GM18499 (cell line): ENCODE measurements around the gene SMARCC2.
"Not testable (repeated sequence)": the region's sequence is repeated elsewhere in the genome, so short reads cannot be mapped to it uniquely, and the experiment has no call there.

ENCODE experiments used
- ATAC-seq: cut with Tn5 transposase; IDR thresholded peaks from one replicate; pipeline ENCODE4 v1.9.1; 2021; ENCODE audit warnings: moderate number of reproducible peaks; ENCODE audit not compliant: insufficient read depth, unreplicated experiment

Gene SMARCC2

DNA sequence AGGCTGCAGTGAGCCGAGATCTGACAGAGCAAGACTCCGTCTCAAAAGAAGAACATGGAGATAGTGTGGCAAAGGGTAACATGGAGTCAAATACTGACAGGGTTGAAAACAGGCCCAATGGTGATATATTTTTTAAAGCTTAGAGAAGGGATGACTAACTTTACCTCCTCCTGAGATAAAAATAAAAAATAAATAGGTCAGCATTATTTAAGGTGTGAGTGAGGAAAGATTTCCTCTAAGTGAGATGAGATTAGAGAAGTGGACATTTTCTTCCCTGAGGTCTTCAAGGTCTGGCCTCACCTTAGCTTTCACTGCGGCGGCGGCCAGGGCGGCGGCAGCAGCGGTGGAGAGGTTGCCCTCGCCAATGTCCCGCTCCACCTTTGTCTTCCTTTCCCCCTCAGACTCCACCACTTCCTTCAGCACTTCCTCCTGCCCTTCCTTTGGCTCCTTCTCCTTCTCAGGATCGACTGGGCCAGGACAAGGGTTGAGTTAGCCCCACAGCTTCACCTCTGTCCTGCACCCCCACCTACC is 20.0 kb downstream of the SMARCC2 start:
- no peak for ATAC-seq

DNA sequence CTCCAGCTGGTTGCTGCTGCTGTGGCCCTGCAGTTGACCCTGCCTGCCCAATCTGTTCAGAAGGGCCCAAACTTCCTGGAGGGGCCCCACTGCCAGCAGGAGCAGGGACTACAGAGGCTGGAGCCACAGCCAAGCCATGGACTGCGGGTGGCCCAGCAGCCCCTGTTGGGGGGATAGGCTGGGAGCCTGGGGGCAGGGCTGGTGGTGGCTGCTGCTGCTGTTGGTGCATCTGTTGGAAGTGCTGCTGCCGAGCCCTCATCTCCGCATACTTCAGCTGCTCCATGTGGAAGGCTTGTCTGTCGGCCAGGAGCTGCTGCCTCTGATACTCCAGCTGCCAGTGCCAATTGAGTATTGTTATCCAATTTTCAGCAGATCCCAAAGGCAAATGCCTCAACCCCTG is 23.9 kb downstream of the SMARCC2 start:
- ATAC-seq = no peak

DNA sequence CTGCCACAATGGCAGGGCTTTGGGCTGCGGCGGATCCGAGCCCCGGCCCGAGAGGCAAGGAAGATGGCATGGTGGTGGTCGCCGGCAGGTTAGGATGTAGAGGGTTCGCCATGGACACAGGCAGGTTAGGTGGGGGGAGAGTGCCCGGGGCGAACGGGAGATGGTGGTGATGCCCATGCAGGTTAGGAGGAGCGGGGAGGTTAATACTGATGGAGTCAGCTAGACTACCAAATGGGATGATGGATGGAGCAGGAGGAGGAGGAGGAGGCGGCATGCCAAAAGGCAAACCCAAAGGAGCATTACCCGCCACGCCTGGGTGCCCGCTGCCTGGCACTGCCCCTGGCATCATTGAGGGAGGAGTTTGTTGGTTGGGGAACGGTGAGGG is 24.9 kb downstream of the SMARCC2 start:
- no peak for ATAC-seq

DNA sequence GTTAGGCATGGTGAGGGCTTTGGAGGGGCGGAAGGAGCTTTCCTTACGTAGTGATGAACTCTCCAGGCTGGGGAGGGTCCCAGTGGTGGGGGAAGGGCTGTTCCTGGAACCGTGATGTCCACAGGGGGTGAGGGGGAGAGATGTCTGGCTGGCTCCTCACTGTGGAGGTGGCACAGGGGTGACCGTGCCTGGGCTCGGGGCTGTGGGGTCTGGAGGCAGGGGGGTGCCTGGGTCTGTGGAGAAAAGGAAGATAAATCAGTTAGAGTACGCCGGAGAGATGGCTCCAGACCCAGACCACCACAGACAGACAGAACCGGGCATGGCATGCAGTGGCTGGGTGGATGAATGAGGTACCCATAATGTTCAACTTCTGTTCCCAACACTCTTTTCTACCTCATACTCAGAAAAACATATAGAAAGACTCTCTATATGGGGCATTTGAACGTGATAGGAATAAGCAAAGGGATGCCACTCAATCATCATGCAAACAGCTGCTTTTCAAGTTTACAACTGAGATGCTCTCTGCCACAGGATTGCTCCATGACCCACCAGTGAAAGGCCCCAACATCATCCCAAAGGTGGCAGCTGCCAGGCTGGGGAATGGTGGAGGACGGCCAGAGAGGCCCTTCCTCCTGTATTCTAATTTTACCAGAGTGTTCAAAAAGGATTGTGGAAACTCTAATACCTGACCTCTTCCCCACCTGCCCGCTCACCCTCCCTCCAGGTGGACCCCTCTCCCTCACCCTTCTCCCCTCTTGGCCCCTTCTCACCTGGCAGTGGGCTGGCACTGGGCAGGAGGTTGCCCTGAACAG is 25.5 kb downstream of the SMARCC2 start:
- ATAC-seq = no peak

DNA sequence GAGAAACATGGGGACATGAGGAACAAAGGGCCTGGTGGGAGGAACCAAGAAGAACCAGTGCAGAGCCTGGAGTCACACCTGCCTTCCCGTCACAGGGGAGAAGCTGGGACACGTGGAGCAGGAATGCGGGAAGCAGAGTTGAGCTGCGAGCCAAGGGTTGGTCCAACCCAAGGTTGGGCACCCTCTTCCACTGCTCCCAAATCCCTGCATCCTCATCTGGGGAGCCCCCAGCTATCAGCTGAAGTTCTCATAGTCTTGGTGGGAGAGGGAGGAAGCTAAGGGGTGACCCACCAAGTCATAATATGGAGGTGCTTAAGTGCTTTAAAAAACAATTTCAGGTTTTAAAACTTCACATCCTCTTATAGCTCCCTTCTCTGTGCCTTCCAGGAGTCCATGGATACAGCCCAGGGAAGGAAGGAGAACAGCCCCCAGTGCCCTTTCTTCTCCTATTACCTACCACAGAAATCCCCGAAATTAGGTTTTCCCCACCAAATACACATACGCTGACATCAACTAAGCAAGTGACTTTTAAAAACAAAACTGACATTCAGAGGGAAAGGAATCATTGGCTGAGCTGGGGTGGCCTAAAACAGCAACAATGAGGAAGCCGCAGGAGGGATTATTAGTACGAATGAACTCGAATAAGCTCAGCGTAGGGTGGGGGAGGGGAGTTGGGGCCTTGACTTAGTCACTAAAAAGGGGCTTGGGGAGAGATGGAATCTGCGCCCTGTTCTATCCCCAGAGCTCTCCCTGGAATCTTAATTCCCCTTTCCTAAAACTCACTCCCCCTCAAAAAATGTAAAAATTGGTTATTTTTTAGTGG is 26.6 kb downstream of the SMARCC2 start:
- ATAC-seq = no peak

DNA sequence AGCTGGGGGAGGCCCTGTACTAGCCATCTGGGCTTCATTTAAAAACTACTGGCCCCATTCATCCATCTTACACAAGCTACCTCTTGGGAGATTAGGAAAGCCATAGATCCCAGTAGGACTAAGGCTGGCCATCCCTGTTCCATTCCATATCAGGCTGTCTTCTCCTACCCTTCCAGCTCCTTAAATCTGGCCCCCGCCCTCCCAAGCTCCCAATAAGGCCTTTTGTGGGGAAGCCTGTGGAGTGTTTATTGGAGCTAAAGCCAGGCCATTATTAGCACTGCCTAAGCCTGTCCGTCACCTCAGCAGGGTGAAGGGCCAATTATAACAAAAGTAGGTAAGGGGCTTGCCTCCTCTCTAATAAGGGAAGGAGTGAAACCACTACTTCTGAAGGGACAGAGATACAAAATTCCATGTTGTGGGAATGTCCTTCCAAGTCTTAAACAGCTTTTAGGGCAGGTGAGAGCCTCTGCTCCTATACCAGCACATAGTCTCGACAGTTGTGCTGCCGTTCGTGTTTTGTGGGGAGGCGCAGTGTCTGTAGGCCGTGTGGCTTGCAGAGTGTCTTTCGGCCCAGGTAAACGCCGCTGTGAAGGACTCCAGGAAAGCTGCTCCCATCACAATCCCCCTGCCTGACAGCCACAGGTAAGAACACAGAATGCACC is 27.5 kb downstream of the SMARCC2 start:
- no peak for ATAC-seq

DNA sequence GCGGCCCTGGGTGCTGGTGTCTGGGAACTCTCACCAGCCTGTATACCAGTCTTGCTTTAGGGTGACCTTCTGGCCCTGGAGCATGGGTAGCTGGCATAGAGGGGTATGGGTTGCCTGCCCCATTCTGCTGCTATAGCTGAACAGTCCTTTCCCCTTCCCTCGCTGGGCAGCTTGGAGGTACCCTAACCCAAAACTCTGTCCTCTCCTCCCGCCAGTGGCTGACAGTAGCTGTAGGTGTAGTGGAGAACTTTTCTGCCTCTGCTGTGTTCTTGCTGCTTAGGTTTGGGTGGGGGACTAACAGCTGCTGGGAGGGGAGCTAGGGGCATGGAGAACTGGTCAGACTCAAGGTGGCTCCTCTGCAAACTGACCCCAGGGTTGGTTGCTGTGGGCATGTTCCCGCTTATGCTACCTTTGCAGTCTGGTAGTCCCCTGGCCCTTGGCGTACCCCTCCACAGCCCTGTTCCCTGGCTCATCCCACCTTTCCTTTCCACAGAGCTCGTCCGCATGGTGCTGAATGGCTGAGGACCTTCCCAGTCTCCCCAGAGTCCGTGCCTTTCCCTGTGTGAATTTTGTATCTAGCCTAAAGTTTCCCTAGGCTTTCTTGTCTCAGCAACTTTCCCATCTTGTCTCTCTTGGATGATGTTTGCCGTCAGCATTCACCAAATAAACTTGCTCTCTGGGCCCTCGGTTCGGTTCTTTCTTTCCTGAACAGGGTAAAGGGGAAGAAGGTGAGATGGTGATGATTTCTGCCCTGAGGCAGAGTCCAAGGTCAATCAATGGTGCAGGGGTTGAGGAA is 28.2 kb downstream of the SMARCC2 start:
- no peak for ATAC-seq

DNA sequence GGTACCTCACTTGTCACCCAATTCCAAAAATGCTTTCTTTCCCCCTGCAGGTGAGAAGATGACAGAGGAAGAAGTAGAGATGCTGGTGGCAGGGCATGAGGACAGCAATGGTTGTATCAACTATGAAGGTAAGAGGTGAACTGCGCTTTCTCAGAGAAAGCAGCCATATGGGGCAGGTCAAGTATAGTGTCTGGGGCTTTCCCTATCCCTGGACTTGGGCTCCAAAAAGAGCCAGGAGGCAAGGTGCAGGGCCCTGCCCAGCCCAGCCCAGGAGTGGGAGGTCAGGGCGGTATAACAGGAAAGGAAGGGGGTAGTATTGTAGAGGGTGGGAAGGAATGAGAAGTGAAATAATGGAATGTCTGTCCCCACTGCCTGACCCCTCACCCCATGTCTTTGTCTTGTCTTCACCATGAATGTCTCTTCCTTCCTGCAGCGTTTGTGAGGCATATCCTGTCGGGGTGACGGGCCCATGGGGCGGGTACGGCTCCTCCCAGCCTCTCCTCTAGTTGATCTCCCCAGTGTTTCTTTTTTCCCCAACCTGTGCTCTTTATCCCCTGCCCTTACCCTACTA is 29.0 kb downstream of the SMARCC2 start:
- ATAC-seq = no peak

DNA sequence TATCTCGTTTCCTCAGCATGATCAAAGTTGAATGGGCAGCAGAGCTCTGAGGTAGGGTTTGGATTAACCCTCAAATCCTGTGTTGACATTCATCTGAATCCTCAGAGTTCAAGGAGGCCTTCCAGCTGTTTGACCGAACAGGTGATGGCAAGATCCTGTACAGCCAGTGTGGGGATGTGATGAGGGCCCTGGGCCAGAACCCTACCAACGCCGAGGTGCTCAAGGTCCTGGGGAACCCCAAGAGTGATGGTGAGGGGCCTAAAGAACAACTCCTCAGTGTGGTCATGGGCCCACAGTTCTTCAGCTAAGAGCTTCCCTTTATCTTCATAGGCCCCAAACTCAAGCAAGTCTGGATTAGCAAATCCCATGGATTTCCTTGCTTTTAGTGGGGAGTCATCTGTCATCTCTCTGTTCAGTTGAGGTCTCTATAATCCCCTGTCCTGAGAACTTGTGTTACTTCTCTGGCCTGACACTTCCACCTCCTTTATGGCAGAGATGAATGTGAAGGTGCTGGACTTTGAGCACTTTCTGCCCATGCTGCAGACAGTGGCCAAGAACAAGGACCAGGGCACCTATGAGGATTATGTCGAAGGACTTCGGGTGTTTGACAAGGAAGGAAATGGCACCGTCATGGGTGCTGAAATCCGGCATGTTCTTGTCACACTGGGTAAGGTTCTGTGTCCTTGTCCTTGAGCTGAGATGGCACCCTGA is 29.6 kb downstream of the SMARCC2 start:
- no peak for ATAC-seq

DNA sequence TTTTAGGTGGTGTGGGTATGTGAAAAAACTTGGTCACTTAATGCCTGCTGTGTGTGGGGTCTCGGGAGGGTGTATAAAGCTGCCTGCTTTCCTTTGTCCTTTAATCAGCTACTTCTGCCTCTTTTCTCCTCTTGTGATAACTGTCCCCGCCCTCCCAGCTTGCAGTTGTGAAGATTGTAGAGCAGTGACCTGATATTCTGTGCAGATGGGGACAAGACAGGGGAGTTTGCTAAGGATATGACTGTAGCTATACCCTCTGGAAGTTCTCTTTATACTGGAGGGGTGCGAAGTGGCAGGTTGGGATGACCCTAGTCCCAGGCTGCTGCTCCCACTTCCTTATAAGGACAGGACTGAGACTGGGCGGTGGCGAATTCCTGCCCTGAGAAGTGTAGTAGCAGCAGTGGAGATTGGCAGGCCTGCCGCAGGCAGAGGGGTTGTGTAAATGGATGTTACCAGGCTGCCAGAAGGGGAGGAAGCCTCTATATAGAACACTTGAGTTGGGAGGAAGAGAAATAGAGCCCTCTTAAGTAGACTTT is 30.3 kb downstream of the SMARCC2 start:
- ATAC-seq = no peak

DNA sequence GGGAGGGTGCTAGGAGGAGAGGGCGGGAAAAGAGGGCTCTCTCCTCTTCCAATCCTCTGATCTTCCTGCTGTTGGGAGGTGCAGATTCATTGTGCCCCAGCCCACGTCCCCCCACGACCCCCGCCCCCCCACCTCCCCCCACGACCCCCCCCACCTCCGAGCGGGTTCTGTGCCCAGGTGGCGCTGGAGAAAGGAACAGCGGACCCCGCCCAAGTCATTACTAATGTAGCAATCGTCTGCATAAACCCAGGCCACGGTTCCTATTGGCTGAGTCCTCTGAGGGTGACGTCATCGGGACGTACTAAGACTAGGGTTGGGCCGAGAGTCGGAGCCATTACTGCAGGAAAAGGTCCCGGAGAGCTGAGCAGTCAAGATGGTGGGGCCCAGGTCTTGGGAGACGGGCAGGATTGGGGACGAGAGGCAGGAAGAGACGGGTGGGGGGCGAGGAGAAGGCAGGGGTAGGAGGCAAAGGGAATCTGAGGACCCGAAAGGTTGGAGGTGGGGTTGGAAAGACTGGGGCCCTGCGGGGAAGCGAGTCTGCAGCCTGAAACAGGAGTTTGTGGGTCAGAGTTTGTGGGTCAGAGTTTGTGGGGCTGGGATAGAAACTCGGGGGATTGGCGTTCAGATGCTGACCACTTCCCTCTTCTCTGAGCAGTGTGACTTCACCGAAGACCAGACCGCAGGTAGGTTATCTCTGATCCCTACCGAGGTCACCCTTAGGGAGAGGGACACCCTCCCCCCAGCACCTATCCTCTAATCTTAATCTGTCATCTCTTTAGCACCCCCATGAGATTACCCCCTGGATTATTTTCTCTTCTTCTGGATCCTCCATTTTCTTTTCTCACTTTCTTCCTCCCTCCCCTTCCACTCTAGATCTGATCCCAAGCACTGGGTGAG is 31.0 kb downstream of the SMARCC2 start, which contains the start of gene MYL6:
MYL6 (plus strand) TSS at position 331 of the 897 bp plus-strand sequence; CDS start at position 374, 43 bp downstream.
- ATAC-seq = no peak

DNA sequence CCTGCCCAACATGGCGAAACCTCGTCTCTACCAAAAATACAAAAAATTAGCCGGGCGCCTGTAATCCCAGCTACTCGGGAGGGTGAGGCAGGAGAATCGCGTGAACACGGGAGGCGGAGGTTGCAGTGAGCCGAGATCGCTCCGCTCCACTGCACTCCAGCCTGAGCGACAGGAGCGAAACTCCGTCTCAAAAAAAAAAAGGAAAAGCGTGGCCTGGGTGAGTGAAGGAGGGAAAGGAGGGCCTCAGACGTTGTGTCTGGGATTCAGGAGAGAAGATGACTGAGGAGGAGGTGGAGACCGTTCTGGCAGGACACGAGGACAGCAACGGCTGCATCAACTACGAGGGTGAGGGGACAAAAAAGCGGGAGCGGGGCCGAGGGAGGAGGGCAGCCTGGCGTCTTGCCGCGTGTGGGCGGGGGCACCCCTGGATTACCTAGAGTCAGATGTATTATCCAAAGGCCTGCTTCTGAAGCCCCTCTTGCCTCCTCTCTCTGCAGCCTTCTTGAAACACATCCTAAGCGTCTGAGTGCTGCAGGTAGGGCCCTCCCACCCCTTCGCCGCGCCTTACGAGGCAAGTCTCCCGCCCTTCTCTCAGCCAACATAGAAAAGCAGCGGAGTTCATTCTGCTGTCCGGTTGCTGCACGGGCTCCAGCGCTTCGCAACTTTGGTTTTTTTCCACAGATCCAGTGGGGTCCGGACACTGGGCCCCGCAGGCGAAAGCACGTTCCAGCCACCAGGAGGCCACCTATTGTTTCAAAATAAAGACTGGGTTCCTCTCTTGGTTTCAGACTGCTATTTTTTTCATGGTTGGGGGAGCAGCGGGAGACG is 31.9 kb downstream of the SMARCC2 start:
- no peak for ATAC-seq

DNA sequence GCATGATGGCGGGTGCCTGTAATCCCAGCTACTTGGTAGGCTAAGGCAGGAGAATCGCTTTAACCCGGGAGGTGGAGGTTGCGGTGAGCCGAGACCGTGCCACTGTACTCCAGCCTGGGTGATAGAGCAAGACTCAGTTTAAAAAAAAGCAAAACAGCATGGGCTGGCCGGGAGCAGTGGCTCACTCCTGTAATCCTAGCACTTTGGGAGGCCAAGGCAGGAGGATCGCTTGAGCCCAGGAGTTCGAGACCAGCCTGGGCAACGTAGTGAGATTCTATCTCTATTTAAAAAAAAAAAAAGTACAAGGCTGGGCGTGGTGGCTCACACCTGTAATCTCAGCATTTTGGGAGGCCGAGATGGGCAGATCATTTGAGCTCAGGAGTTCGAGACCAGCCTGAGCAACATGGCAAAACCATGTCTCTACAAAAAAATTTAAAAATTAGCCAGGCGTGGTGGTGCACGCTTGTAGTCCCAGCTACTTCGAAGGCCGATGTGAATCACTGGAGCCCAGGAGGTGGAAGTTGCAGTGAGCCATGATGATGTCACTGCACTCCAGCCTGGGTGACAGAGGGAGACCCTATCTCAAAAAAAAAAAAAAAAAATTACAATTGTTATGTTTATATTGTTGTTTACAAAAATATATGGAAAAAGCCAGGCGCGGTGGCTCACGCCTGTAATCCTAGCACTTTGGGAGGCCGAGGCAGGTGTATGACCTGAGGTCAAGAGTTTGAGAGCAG is 32.7 kb downstream of the SMARCC2 start:
- not testable (repeated sequence) for ATAC-seq

DNA sequence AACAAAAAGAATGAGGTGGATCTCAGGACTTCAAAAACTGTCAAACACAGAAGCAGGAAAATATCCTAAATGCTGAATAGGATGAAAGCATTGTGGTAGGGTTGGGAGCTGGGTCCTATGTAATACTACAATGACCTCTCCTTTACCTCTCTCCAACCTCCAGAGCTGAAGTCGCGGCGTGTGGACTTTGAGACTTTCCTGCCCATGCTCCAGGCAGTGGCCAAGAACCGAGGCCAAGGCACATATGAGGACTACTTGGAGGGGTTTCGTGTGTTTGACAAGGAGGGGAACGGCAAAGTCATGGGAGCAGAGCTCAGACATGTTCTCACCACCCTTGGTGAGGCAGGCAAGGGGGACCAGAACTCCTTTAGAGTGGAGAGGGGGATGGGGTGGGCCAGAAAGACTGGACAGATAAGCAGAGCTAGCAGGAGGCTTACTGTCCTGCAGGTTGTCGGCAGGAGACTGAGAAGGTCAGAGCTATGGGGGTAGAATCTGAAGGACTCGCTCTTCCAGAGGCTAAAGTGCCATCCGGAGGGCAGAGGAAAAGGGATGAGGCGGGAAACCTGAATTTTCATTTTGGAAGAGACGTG is 33.9 kb downstream of the SMARCC2 start:
- ATAC-seq = no peak

DNA sequence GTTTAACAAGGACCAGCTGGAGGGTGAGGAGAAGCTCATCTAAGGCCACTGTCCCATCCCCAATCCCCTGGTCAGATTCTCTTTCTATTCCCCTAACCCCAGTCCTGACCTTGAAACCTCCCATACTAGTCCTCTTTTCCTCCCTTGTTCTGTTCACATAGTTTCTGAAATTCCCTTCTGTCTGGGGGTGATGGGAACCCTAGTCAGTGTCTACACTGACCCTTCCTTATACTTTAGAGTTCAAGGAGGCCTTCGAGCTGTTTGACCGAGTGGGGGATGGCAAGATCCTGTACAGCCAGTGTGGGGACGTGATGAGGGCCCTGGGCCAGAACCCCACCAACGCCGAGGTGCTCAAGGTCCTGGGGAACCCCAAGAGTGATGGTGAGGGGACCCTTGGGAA is 34.5 kb downstream of the SMARCC2 start:
- no peak for ATAC-seq

DNA sequence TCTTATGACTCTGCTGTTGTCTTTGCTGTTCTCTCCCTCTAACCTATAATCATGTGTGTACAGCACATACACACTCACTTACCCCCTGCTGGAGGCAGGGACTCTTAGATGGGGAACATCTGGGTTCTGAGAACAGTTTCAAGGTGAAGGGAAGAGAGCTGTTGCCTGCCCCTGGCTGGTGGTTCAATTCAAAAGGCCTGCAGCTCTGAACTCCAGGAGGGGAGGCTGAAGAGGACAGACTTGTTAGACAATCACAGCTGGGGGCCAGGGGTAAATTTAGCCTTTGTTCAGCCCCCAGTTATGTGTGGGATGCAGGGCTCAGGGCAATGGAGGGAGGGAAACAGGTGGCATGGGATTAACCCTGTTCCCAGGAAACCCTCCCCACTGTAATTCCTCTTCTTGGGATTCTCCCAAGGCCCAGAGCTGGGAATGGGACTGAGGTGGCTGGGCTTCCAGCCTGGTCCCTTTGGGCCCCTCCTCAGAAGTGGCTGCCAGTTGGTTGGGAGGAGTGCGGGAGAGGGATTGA is 35.0 kb downstream of the SMARCC2 start:
- no peak for ATAC-seq
